Transverse colon (tissue), 4 donors: Measurements from ENCODE around the gene NME9. TPM values are rescaled to one million over a fixed set of nuclear protein-coding genes. Genes with fewer than 3 reads are reported as not detected.

Experiments
- DNase-seq: peaks from one replicate; pipeline ENCODE4 v3.0.0-alpha.2; 2019
- H3K27ac ChIP-seq, 4 donors: fragments of 200-600 bp; sonication (generic); 2 replicates each; pipeline ENCODE4 v1.5.1; 2016 to 2018; ENCODE audit warnings: inconsistent platforms in 4 of 4
- H3K27me3 ChIP-seq: fragments of 200-600 bp; sonication (generic); 2 replicates; pipeline ENCODE4 v1.5.1; 2017; ENCODE audit warnings: inconsistent platforms
- H3K36me3 ChIP-seq, 4 donors: fragments of 200-600 bp; sonication (generic); 2 replicates each; pipeline ENCODE4 v1.5.1; 2017 to 2019; ENCODE audit warnings: inconsistent platforms in 4 of 4
- H3K4me1 ChIP-seq, 4 donors: fragments of 200-600 bp; sonication (generic); 2 replicates each; pipeline ENCODE4 v1.5.1; 2017 to 2020; ENCODE audit warnings: inconsistent platforms in 4 of 4
- H3K4me3 ChIP-seq, 4 donors: fragments of 200-600 bp; sonication (generic); 1 replicate in 1 of 4; 2 replicates in 3 of 4; pipeline versions ENCODE4 v1.5.1 to v1.6.1; 2017 to 2019; ENCODE audit warnings: inconsistent platforms in 4 of 4
- H3K9me3 ChIP-seq, 2 donors: fragments of 200-600 bp; sonication (generic); 2 replicates each; pipeline ENCODE4 v1.5.1; 2017 to 2019; ENCODE audit warnings: inconsistent platforms in 2 of 2
- CTCF ChIP-seq, 5 experiments: fragments of 200-600 bp in 3 of 5; fragments of 450-650 bp in 2 of 5; sonication (generic) in 3 of 5; IDR thresholded peaks; 1 replicate in 2 of 5; 2 replicates in 3 of 5; pipeline ENCODE4 v1.5.1; 2016 to 2017; ENCODE audit warnings: antibody characterized with exemption in 5 of 5, inconsistent platforms in 3 of 5, mild to moderate bottlenecking in 2 of 5, moderate library complexity in 1 of 5
- EP300 ChIP-seq: sonication (generic); formaldehyde crosslinking; IDR thresholded peaks from one replicate; pipeline ENCODE4 v1.6.1; 2017; ENCODE audit warnings: antibody characterized with exemption, low read depth
- POLR2A ChIP-seq: fragments of 450-650 bp; IDR thresholded peaks from one replicate; pipeline ENCODE4 v1.6.1; 2016; ENCODE audit warnings: antibody characterized with exemption, mild to moderate bottlenecking, moderate library complexity
- POLR2AphosphoS5 ChIP-seq, 3 donors: sonication (generic); formaldehyde crosslinking; IDR thresholded peaks; one replicate each; pipeline ENCODE4 v1.6.1; 2016; ENCODE audit warnings: antibody characterized with exemption in 3 of 3
- WGBS, 2 donors: methylation state at CpG; one replicate each; pipeline ENCODE4 v1.1.5; 2018; ENCODE audit warnings: low coverage in 1 of 2; 5-methylcytosine and 5-hydroxymethylcytosine counted together
- in situ Hi-C, 4 donors: fragments of 200-750 bp; cut with MboI; loops; one replicate each; pipeline versions ENCODE4 v1.15.0 to v1.15.1; 2017; ENCODE audit warnings: low sequenced_read_pairs in 3 of 4, low pct_ligation_motif_present in 1 of 4, low pct_unique_long_range_greater_than_20kb in 1 of 4
- intact Hi-C: fragments of 100-400 bp; cut with DNase I; formaldehyde crosslinking; loops from one replicate; pipeline ENCODE4 v1.15.1; 2023; ENCODE audit warnings: low total_unique reads
- total RNA-seq, 4 donors: library from RNA; depleted of rRNA; stranded (reverse); fragments of >200 nt; gene quantifications; one replicate each; pipeline ENCODE4 v1.1.0, GENCODE V29; 2016

Gene NME9
- total RNA-seq, 4 donors from 2014 or later = not detected

GRCh38 chr3:138300647-138301046 lies 29.0 kb downstream of the NME9 start:
- peaks cover 0 to 6% (median 2%) of the 10 kb centered on the region in 4 donors for H3K36me3 ChIP-seq
- in situ Hi-C loops = no loop called here

GRCh38 chr3:138297876-138298275 lies 31.8 kb downstream of the NME9 start:
- in situ Hi-C loops = no loop called here
- H3K27me3 ChIP-seq = no peaks in the 10 kb centered on the region
- H3K4me3 ChIP-seq = no peak overlapping the region
- H3K9me3 ChIP-seq = no peaks in the 10 kb centered on the region
- DNase-seq = no peak
- TF ChIP-seq POLR2A = no peak
- intact Hi-C loops = no loop called here
- H3K36me3 ChIP-seq = peaks cover 0 to 15% (median 2%) of the 10 kb centered on the region in 4 donors
- 92 to 94% methylated on average over 1 of the region's 1 CpG for WGBS, 2 donors
- H3K27ac ChIP-seq = no peak overlapping the region
- no peaks in the 10 kb centered on the region for H3K4me1 ChIP-seq

More at GRCh38 chr3:138300647-138301046, 29.0 kb downstream of the NME9 start:
- no peak overlapping the region for H3K4me3 ChIP-seq
- H3K9me3 ChIP-seq = no peaks in the 10 kb centered on the region
- WGBS, 2 donors = 81 to 100% methylated on average over 1 to 2 of the region's 2 CpGs
- TF ChIP-seq CTCF (IDR thresholded peaks at IDR 0.05) = no peak
- TF ChIP-seq POLR2AphosphoS5 (IDR thresholded peaks at IDR 0.05) = no peak
- no peak for TF ChIP-seq POLR2A
- TF ChIP-seq EP300 = no peak
- DNase-seq = no peak
- H3K4me1 ChIP-seq = no peaks in the 10 kb centered on the region
- H3K27me3 ChIP-seq = no peaks in the 10 kb centered on the region
- intact Hi-C loops = no loop called here
- H3K27ac ChIP-seq = no peak overlapping the region

GRCh38 chr3:138297059-138297607 lies 32.5 kb downstream of the NME9 start:
- Histone ChIP-seq H3K9me3 (no peaks in the 10 kb centered on the region), H3K4me1 (no peaks in the 10 kb centered on the region), H3K27ac (no peak overlapping the region), H3K36me3 (peaks cover 0 to 23% (median 2%) of the 10 kb centered on the region in 4 donors), H3K27me3 (no peaks in the 10 kb centered on the region), H3K4me3 (no peak overlapping the region)
- in situ Hi-C loops (no loop called here), intact Hi-C loops (no loop called here)
- DNase-seq = no peak
- WGBS, 2 donors = 83% methylated on average over 1 to 5 of the region's 5 CpGs
- no peak for TF ChIP-seq POLR2A

GRCh38 chr3:138296639-138297038 lies 33.0 kb downstream of the NME9 start:
- intact Hi-C loops = no loop called here
- Histone ChIP-seq H3K9me3 (no peaks in the 10 kb centered on the region), H3K4me3 (no peak overlapping the region), H3K27ac (no peak overlapping the region), H3K4me1 (no peaks in the 10 kb centered on the region), H3K27me3 (no peaks in the 10 kb centered on the region), H3K36me3 (peaks cover 0 to 27% (median 2%) of the 10 kb centered on the region in 4 donors)
- WGBS, 2 donors = 74 to 80% methylated on average over 1 of the region's 1 CpG
- no peak for TF ChIP-seq POLR2AphosphoS5 (IDR thresholded peaks at IDR 0.05)
- no peak for TF ChIP-seq POLR2A
- TF ChIP-seq CTCF (IDR thresholded peaks at IDR 0.05) = no peak
- no peak for TF ChIP-seq EP300
- in situ Hi-C loops = no loop called here
- no peak for DNase-seq

GRCh38 chr3:138289701-138290100 lies 40.0 kb downstream of the NME9 start:
- WGBS, 2 donors = 85 to 93% methylated on average over 3 of the region's 3 CpGs
- H3K9me3 ChIP-seq = no peaks in the 10 kb centered on the region
- H3K4me3 ChIP-seq = no peak overlapping the region
- no peak overlapping the region for H3K27ac ChIP-seq
- H3K4me1 ChIP-seq = no peaks in the 10 kb centered on the region
- TF ChIP-seq POLR2A (no peak), EP300 (no peak), POLR2AphosphoS5 (IDR thresholded peaks at IDR 0.05) (no peak), CTCF (IDR thresholded peaks at IDR 0.05) (no peak)
- no peaks in the 10 kb centered on the region for H3K27me3 ChIP-seq
- DNase-seq = no peak
- in situ Hi-C loops = no loop called here
- H3K36me3 ChIP-seq = peaks cover 0 to 69% (median 15%) of the 10 kb centered on the region in 4 donors
- intact Hi-C loops = no loop called here
